Measurements from ENCODE around the gene FAM174A. TPM values are rescaled to one million over a fixed set of nuclear protein-coding genes. Genes with fewer than 3 reads are reported as not detected.

FAM174A gene
- total RNA-seq, 4 donors from 2014 or later, result 27.8 to 57.3 (median 45.6) TPM

DNA sequence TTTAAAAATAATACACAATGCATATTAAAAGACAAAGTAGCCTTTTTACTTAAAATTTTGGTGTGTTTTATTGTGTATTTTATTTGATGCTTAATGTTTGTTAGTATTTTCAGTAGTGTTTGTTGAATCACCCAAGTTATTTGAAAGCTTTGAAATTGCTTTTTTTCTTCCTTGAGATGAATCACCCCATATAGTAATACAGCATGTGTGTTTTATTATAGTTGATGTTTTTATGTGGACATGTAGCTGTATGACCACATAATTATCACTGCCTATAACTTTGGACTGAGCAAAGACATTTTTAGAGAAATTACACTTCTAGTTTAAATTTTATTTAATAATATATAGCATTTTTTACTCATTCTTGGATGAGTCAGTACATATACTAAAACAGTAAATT, 18.0 kb downstream of the FAM174A start:
- H3K27ac ChIP-seq, result no peak overlapping the region
- no peak for DNase-seq (ENCODE audit: low spot score in 2 of 2)
- H3K4me1 ChIP-seq, result peaks cover 11% of the 10 kb centered on the region
- no peaks in the 10 kb centered on the region for H3K27me3 ChIP-seq
- TF ChIP-seq EP300 (IDR thresholded peaks at IDR 0.05) (no peak), POLR2AphosphoS5 (IDR thresholded peaks at IDR 0.05) (no peak), POLR2A (IDR thresholded peaks at IDR 0.05) (no peak), CTCF (IDR thresholded peaks at IDR 0.05) (no peak)
- no peaks in the 10 kb centered on the region for H3K9me3 ChIP-seq
- no peaks in the 10 kb centered on the region for H3K36me3 ChIP-seq
- H3K4me3 ChIP-seq, result no peak overlapping the region

DNA sequence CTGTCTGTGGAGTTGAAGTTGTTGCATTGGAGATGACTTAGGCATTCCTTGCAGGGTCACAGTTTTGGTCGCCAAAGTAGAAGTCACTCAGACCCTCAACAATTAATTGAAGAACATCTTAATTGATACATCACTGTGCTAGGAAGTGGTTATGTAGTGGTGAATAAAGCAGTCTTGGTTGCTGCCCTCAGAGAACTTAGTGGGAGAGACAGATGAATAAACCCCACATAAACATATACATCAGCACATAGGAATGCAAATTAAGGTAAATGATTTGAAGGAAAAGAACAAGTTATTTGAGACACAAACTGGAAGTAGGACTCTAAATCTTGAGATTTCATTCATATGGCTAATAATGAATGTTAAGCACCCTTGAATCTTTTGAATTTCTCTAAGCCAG, 25.7 kb downstream of the FAM174A start:
- WGBS, result 95% methylated on average over 1 of the region's 1 CpG

GRCh38 chr5:100562821-100563220, 27.6 kb downstream of the FAM174A start:
- no peaks in the 10 kb centered on the region for H3K9me3 ChIP-seq
- no peak overlapping the region for H3K27ac ChIP-seq
- H3K36me3 ChIP-seq, result peaks cover 7% of the 10 kb centered on the region
- no peak for DNase-seq (ENCODE audit: low spot score in 2 of 2)
- H3K27me3 ChIP-seq, result no peaks in the 10 kb centered on the region
- H3K4me3 ChIP-seq, result no peak overlapping the region
- H3K4me1 ChIP-seq, result no peaks in the 10 kb centered on the region
- TF ChIP-seq EP300 (IDR thresholded peaks at IDR 0.05), result no peak
- TF ChIP-seq CTCF (IDR thresholded peaks at IDR 0.05), result no peak
- no peak for TF ChIP-seq POLR2AphosphoS5 (IDR thresholded peaks at IDR 0.05)
- no peak for TF ChIP-seq POLR2A (IDR thresholded peaks at IDR 0.05)

More for the DNA sequence above, 25.7 kb downstream of the FAM174A start:
- H3K27me3 ChIP-seq, result no peaks in the 10 kb centered on the region
- no peaks in the 10 kb centered on the region for H3K9me3 ChIP-seq
- H3K27ac ChIP-seq, result no peak overlapping the region
- TF ChIP-seq POLR2A (IDR thresholded peaks at IDR 0.05) (no peak), CTCF (IDR thresholded peaks at IDR 0.05) (no peak), POLR2AphosphoS5 (IDR thresholded peaks at IDR 0.05) (no peak)
- H3K4me1 ChIP-seq, result no peaks in the 10 kb centered on the region
- H3K4me3 ChIP-seq, result no peak overlapping the region
- DNase-seq (ENCODE audit: low spot score in 2 of 2), result no peak
- peaks cover 7% of the 10 kb centered on the region for H3K36me3 ChIP-seq

DNA sequence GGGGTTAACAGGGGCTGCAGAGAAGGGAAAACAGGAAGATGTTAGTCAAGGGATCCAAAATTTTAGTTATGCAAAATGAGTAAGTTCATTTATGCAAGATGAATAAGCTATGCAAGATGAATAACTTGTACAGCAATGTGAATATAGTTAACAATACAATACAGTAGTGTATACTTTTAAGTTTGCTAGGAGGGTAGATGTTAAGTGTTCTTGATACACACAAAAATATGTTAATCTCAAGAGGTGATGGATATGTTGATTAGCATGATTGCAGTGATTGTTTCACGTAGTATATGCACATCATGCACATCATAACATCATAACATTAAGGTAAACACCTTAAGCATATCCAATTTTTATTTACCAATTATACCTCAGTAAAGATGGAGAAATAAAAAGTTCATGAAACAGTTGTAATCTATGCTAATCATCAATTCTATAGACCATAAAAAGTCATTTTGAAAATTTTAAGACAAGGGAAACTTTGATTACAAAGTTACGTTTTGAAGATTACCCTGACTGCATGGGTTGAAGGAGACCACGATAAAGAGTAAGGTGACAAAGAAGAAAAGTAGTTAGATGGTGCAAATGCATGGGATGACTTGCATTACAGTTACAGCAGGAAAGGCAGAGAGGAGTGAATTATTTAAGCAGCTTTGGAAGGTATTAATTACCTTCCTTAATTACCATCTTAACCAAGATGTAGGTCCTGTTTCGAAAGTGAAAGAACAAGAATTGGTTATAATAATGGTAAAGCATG, 31.4 kb downstream of the FAM174A start:
- H3K9me3 ChIP-seq, result no peaks in the 10 kb centered on the region
- TF ChIP-seq POLR2AphosphoS5 (IDR thresholded peaks at IDR 0.05), result no peak
- TF ChIP-seq EP300 (IDR thresholded peaks at IDR 0.05), result no peak
- no peak overlapping the region for H3K4me3 ChIP-seq
- H3K4me1 ChIP-seq, result no peaks in the 10 kb centered on the region
- H3K27me3 ChIP-seq, result no peaks in the 10 kb centered on the region
- peaks cover 11% of the 10 kb centered on the region for H3K36me3 ChIP-seq
- 82% methylated on average over 4 of the region's 4 CpGs for WGBS
- H3K27ac ChIP-seq, result no peak overlapping the region
- no peak for DNase-seq (ENCODE audit: low spot score in 2 of 2)

DNA sequence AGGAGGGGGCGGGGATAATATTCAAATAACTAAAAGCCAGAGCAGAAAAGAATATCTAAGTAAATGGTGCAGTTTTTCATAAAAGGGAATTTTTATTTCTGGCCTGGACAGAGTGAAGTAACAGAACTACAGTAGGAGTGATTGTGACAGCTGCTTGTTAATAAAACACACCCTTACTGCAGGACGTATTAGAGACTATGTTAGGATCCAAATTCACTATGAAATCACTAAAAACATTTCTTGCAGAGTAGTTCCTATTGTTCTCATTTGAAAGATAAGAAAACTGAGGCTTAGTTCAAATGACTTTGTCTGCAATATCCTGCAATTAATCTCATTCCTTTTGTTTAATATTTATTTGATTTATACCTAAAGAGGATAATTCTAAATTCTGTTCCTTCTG, 39.5 kb downstream of the FAM174A start:
- H3K36me3 ChIP-seq, result peaks cover 3% of the 10 kb centered on the region
- no peak overlapping the region for H3K27ac ChIP-seq
- H3K27me3 ChIP-seq, result no peaks in the 10 kb centered on the region
- H3K4me1 ChIP-seq, result no peaks in the 10 kb centered on the region
- TF ChIP-seq CTCF (IDR thresholded peaks at IDR 0.05) (no peak), POLR2A (IDR thresholded peaks at IDR 0.05) (no peak), POLR2AphosphoS5 (IDR thresholded peaks at IDR 0.05) (no peak), EP300 (IDR thresholded peaks at IDR 0.05) (no peak)
- no peak for DNase-seq (ENCODE audit: low spot score in 2 of 2)
- WGBS, result 61% methylated on average over 2 of the region's 2 CpGs
- H3K9me3 ChIP-seq, result no peaks in the 10 kb centered on the region
- H3K4me3 ChIP-seq, result no peak overlapping the region

DNA sequence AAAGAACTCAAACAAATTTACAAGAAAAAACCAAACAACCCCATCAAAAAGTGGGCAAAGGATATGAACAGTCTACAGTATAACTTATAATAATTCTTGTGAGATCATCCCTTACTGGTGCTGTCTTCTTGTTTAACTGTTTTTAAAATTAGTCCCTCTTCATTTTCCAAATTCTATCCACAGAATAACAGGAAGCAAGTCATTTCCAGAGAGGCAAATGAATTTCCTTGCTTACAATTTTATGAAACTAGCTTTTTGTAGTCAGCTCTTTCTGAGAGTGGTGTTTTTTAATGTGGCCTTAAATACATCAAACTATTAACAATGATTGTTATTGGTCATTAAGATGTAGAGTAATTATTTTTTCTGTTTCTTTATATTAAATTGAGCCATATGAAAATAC, 40.6 kb downstream of the FAM174A start:
- Histone ChIP-seq H3K9me3 (no peaks in the 10 kb centered on the region), H3K4me1 (no peaks in the 10 kb centered on the region), H3K4me3 (no peak overlapping the region), H3K27me3 (no peaks in the 10 kb centered on the region), H3K27ac (no peak overlapping the region), H3K36me3 (peaks cover 3% of the 10 kb centered on the region)
- DNase-seq (ENCODE audit: low spot score in 2 of 2), result no peak
- TF ChIP-seq CTCF (IDR thresholded peaks at IDR 0.05), result no peak
- no peak for TF ChIP-seq POLR2AphosphoS5 (IDR thresholded peaks at IDR 0.05)
- TF ChIP-seq EP300 (IDR thresholded peaks at IDR 0.05), result no peak
- TF ChIP-seq POLR2A (IDR thresholded peaks at IDR 0.05), result no peak
